ENCODE data around the gene GLB1L2. TPM values are rescaled to one million over a fixed set of nuclear protein-coding genes. Genes with fewer than 3 reads are reported as not detected.

Gene GLB1L2
- total and polyA plus RNA-seq, 2 experiments from 2014 or later = 3.3 to 12.3 TPM

GRCh38 chr11:134362192-134362901, 30.6 kb downstream of the GLB1L2 start:
- Histone ChIP-seq H3K36me3 (ENCODE audit: insufficient read depth) (no peaks in the 10 kb centered on the region), H3K27me3 (ENCODE audit: insufficient read depth) (0 out of 2 replicates have a peak, but pooled peaks cover 3% of the 10 kb centered on the region), H2AFZ (no peak overlapping the region), H3K4me2 (no peak overlapping the region), H3K9me2 (ENCODE audit: insufficient read depth) (no peaks in the 10 kb centered on the region), H3F3A (replicated peaks; ENCODE audit: low read depth) (no peaks in the 10 kb centered on the region; the same call in 1 of the 2 replicates), H3K4me3 (no peak overlapping the region), H3K4me1 (ENCODE audit: insufficient read depth) (no peaks in the 10 kb centered on the region), H3K27ac (ENCODE audit: low read depth) (no peak overlapping the region), H3K79me2 (replicated peaks; ENCODE audit: insufficient read depth) (no peaks in the 10 kb centered on the region), H4K20me1 (replicated peaks; ENCODE audit: insufficient read depth) (no peaks in the 10 kb centered on the region)
- peaks cover 15% of the 10 kb centered on the region for H3K27me3 Mint-ChIP-seq (ENCODE audit: insufficient read depth, low read depth, poor library complexity)
- peaks cover 3% of the 10 kb centered on the region; the same call in 2 of the 3 replicates for H3K36me3 Mint-ChIP-seq (ENCODE audit: low read depth)
- H3K9me3 Mint-ChIP-seq = 0 out of 3 replicates have a peak, but pooled peaks cover 4% of the 10 kb centered on the region
- TF ChIP-seq ZNF462 (CRISPR knock-in tag; IDR thresholded peaks at IDR 0.05) (no peak), ZNF331 (CRISPR knock-in tag; IDR thresholded peaks at IDR 0.05; ENCODE audit: low read depth) (no peak), ETS1 (IDR thresholded peaks at IDR 0.05) (no peak), NANOG (IDR thresholded peaks at IDR 0.05; ENCODE audit: borderline replicate concordance) (no peak), STAT1 (IDR thresholded peaks at IDR 0.05; ENCODE audit: unreplicated experiment) (no peak), CTCF (conservative IDR thresholded peaks at IDR 0.05; ENCODE audit: low read depth in 2 of 2) (no peak), JUNB (IDR thresholded peaks at IDR 0.05; ENCODE audit: unreplicated experiment) (no peak), EZH2phosphoT487 (IDR thresholded peaks at IDR 0.05; ENCODE audit: unreplicated experiment) (no peak), CREB1 (CRISPR knock-in tag; IDR thresholded peaks at IDR 0.05; ENCODE audit: low read depth) (no peak), EZH2 (IDR thresholded peaks at IDR 0.05; ENCODE audit: low read depth, unreplicated experiment) (no peak), REST (IDR thresholded peaks at IDR 0.05; ENCODE audit: unreplicated experiment) (no peak), ZNF114 (CRISPR knock-in tag; IDR thresholded peaks at IDR 0.05) (no peak), POLR2AphosphoS5 (IDR thresholded peaks at IDR 0.05; ENCODE audit: low read depth) (no peak)
- DNase-seq (ENCODE audit: low spot score) = no peak
- ATAC-seq = no peak
- peaks cover 9% of the 10 kb centered on the region for H3K4me1 Mint-ChIP-seq
- H3K27ac Mint-ChIP-seq = no peak overlapping the region
- H3K4me3 Mint-ChIP-seq = no peak overlapping the region

All from GM23338 (cell line).